Fibroblast of peridontal ligament (primary cell): Measurements from ENCODE around the gene FKRP.
"Not testable (repeated sequence)": the region's sequence is repeated elsewhere in the genome, so short reads cannot be mapped to it uniquely, and the experiment has no call there.

ENCODE experiments used
- DNase-seq: peaks from one replicate; pipeline ENCODE4 v3.0.0-alpha.2; 2010; ENCODE audit errors: extremely low read depth

Gene FKRP, protein sequence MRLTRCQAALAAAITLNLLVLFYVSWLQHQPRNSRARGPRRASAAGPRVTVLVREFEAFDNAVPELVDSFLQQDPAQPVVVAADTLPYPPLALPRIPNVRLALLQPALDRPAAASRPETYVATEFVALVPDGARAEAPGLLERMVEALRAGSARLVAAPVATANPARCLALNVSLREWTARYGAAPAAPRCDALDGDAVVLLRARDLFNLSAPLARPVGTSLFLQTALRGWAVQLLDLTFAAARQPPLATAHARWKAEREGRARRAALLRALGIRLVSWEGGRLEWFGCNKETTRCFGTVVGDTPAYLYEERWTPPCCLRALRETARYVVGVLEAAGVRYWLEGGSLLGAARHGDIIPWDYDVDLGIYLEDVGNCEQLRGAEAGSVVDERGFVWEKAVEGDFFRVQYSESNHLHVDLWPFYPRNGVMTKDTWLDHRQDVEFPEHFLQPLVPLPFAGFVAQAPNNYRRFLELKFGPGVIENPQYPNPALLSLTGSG

GRCh38 chr19:46745521-46746280 lies at the start of gene FKRP:
Gene FKRP, plus strand, starts transcription at chr19:46746057. Its CDS starts 9,394 bp downstream, at chr19:46755451.
- DNase-seq = no peak

GRCh38 chr19:46696866-46697203 lies 49.0 kb upstream of the FKRP start:
- no peak for DNase-seq

DNA sequence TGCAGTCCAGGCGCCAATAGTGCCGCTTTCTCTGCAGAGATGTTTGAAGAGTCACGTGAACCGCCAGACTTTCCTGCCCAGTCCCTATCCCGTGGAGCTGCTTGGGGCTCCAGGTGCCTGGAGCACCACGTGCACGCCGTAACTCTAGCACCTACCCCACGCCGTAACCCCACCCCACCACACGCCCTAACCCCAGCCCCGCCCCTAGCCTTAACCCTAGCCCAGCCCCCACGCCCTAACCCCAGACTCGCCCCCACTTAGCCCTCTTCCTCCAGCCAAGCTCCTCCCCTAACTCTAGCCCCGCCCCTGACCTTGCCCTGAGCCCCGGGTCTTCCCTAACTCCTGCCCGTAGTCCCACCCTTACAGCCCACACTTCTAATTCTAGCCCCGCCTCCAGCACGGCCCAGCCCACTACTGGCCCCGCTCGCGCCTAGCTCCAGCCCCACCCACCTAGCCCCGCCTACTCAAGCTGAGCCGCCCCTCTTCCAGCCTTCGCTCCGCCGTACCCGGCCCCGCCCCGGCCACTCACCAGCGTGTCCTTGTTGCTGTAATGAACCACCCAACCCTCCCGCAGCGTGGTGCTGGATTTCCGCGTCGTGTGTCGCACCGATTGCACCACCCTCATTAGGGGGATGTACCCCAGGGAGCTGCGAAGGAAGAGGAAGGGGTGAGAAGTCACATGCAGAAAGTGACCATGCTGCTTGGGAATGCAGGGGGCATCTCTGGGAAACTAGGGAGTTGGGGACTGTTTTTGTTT lies 48.5 kb upstream of the FKRP start:
- DNase-seq = peak; percentile 46

GRCh38 chr19:46698395-46699321 lies 47.2 kb upstream of the FKRP start:
- DNase-seq = no peak

GRCh38 chr19:46700704-46701103 lies 45.2 kb upstream of the FKRP start:
- no peak for DNase-seq

- DNase-seq = peak; percentile 30
These were observed 41.3 kb upstream of the FKRP start for GRCh38 chr19:46704379-46705076.

GRCh38 chr19:46710687-46711086 lies 35.2 kb upstream of the FKRP start:
- no peak for DNase-seq

DNA sequence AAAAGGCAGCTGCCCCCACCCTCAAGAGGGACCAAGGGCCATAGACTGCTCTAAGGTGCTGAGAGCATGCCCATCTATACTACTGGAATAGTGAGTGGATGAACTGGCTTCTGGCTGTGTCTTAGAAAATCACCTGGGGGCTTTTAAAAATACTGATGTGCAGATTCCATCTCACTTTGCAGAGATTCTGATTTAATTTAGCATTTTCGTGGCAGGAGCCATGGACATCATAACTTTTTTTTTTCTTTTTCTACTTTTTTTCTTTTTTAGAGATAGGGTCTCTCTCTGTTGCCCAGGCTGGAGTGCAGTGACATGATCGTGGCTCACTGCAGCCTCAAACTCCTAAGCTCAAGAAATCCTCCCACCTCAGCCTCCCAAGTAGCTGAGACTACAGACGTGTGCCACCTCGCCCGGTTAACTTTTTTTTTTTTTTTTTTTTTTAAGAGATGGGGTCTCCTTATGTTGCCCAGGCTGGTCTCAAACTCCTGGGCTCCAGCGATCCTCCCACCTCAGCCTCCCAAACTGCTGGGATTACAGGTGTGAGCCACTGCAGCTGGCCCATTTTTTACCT lies 33.0 kb upstream of the FKRP start:
- not testable (repeated sequence) for DNase-seq

DNA sequence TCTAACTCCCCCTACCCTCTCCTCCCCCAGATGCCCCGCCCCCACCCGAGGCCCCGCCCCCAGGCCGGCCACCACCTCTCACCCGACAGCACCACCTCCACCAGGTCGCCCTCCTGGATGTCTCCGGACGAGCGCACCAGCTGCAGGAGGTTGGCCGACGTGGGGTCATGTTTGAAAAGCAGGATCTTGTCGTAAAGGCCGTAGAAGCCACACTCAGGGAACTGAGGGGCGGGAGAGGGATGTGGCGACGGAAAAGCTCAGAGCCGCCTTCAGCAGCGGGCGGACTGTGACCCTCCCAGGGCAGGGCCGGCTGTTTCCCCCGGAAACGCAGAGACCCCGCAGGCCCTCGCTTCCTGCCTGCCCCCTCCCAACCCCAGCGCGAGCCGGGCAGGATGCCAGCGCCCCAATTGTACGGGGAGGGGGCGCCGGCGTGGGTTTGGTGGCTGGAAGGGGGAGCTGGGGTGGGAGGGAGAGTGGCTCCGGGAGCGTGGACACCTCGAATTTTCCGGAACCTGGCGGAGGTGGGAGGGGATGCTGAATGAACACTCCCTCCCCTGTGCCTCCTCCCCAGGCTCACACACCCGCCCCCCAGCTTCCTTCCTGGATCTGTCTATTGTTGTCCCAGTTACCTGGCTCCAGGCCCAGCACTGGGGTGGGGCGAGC lies 31.9 kb upstream of the FKRP start:
- peak; percentile 71 for DNase-seq

DNA sequence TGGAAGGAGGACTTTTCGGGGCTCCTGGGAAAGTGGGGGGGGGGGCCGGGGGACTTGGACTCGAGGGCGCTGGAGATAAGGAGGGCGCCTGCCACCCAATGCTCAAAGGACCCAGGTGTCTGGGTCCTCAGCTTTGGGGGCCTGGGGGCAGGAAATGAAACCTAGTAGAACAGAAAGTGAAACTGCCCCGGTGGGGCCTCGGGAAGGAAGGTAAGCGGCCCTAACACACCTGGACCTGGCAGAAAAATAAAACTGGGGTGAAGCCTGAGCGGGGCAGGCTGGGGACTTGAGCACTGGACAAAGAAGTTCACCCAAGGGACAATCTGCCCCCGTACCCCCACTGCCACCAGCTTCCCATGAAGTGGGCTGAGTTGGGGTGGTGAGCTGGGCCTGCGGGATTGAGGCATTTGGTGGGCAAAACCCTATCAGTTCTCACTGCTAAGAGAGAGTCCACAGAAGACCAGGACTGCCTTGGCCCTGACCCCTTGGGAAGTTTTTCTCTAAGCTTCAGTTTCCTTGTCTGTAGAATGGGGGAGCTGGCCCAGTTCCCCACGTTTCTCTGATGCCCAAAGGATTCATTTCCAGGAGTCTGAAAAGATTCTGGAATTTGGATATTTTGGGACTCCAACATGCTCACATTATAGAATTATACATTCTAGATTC lies 31.3 kb upstream of the FKRP start:
- DNase-seq = no peak

GRCh38 chr19:46715620-46715974 lies 30.3 kb upstream of the FKRP start:
- DNase-seq = no peak

- DNase-seq = no peak
These were observed 29.7 kb upstream of the FKRP start for GRCh38 chr19:46715975-46716671.

DNA sequence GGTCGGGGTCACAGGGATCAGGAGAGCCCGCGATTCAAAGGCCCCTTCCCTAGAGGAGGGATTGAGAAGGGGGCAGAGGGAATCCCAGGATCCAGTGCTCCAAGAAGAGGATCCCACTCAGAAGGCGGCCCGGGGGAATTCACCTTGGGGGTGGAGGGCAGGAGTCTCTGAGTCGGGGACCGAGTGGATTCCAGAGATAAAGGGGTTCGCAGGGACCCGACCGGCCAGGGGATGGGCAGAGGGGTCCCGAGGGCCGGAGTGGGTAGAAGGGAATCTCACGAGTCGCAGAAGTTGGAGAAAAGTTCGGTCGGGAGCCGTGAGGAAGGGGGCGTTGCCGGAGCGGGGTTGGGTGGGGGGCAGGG lies 29.2 kb upstream of the FKRP start:
- no peak for DNase-seq

GRCh38 chr19:46717034-46717715 lies 28.7 kb upstream of the FKRP start, which contains the start of gene PRKD2:
Gene PRKD2, minus strand, starts transcription at chr19:46717114. Its CDS starts 744 bp downstream, at chr19:46716370.
- peak; percentile 72 for DNase-seq

- no peak for DNase-seq
These were observed 28.1 kb upstream of the FKRP start for GRCh38 chr19:46717716-46718143.

- no peak for DNase-seq
These were observed 27.5 kb upstream of the FKRP start for GRCh38 chr19:46718157-46718933.
